Activated CD8-positive, alpha-beta memory T cell treated with anti-CD3 and anti-CD28 coated beads, Interleukin-2, amount 50 U/mL, for 24 hours (primary cell): ENCODE results near the gene IGSF22.

Experiments used
- DNase-seq: peaks from one replicate; pipeline ENCODE4 v3.0.0-alpha.2; 2020; ENCODE audit errors: extremely low read depth

IGSF22 gene

GRCh38 chr11:18726040-18726439 lies at the start of gene IGSF22:
Gene IGSF22, minus strand, starts transcription at chr11:18726188. Its CDS starts 1,952 bp downstream, at chr11:18724236.
- DNase-seq: no peak

- DNase-seq: no peak
Observed at GRCh38 chr11:18774801-18775200, 48.8 kb upstream of the IGSF22 start.

GRCh38 chr11:18773681-18774080 lies 47.7 kb upstream of the IGSF22 start:
- no peak for DNase-seq

- no peak for DNase-seq
Observed at GRCh38 chr11:18773104-18773503, 47.1 kb upstream of the IGSF22 start.

DNA sequence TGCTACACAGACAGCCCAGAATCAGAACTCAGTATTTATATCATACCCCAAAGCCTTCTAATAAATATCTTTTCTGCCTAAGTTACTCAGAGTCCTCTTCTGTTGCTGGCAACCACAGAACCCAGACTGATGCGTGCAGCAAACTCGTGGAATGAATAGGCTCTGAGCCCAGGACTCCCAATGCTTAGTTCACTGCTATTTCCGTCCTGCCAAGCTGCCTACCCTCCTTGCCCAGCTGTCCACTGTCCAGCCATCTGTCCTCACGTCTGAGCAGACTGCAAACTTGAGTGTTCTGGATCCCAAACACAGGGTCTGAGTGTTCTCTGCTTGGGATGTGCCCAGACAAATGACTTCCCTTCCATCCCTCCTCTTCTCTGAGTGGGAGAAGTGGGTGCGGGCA lies 46.2 kb upstream of the IGSF22 start:
- no peak for DNase-seq

GRCh38 chr11:18771266-18772035 lies 45.5 kb upstream of the IGSF22 start:
- DNase-seq: no peak

GRCh38 chr11:18770479-18771125 lies 44.6 kb upstream of the IGSF22 start:
- DNase-seq: no peak

DNA sequence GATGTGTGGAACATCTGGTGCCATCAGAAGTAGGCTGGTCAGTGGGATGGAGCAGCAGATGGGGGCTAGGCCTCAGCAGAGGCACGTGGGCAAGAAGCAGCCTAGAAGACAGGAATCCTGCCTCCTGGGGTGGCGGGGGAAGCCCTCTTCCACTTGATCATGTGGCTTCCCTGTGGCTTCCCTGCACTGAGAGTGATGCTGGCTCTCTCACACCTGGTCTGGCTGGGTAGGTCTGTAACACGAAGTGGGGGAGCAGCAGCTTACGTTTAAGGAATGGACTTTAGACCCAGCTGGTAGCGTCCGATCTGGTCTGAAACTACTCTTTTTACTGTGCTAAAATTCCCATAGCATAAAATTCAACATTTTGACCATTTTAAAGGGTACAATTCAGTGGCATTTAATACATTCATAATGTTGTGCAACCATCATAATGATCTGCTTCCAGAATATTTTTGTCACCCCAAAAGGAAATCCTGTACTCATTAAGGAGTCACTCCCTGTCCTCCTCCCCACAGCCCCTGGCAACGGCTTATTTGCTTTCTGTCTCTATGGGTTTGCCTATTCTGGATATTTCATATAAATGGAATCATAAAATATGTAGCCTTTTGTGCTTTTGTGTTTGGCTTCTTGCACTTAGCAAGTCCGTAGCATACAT lies 43.9 kb upstream of the IGSF22 start:
- no peak for DNase-seq

- no peak for DNase-seq
Observed at GRCh38 chr11:18768978-18769377, 43.0 kb upstream of the IGSF22 start.

GRCh38 chr11:18768472-18768901 lies 42.5 kb upstream of the IGSF22 start:
- DNase-seq: no peak

DNA sequence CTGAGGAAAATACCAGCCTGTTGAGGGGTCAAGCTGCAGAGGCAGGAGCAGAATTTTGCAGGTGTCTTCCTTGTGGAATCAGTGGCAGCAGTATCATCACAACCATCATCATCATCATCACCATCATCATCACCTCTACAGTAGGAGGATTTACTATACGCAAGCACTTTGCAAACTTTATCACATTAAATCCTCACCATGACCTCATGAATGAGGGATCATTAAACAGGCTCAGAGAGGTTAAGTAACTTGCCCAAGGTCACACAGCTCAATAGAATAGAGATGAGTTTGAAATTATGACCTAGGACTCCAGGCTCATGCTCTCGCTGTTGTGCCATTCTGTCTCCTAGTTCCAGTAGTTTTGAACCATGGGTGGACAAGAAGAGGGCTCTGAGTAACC lies 40.0 kb upstream of the IGSF22 start:
- DNase-seq: no peak

- no peak for DNase-seq
Observed at GRCh38 chr11:18765554-18765953, 39.6 kb upstream of the IGSF22 start.

DNA sequence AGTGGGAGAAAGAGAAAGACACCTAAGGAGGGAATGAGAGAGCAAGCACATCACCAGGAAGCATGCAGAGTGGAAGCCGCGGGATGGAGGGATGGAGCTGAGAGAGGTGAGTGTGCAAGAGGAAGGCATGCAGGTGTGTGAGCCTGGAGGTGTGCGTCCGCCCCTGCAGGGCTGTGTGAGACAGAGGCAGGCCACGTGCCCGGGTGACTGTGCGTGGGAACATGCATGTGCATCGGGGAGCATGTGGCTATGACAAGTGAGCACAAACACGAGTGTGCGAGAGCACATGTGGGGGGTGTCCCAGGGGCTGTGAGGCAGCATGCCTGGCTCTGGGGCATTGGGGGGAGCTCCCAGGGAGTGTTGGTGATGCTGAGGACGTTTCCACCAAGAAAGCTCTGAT lies 35.8 kb upstream of the IGSF22 start:
- DNase-seq: no peak

- no peak for DNase-seq
Observed at GRCh38 chr11:18761144-18761543, 35.2 kb upstream of the IGSF22 start.

GRCh38 chr11:18757811-18758210 lies 31.8 kb upstream of the IGSF22 start:
- no peak for DNase-seq

DNA sequence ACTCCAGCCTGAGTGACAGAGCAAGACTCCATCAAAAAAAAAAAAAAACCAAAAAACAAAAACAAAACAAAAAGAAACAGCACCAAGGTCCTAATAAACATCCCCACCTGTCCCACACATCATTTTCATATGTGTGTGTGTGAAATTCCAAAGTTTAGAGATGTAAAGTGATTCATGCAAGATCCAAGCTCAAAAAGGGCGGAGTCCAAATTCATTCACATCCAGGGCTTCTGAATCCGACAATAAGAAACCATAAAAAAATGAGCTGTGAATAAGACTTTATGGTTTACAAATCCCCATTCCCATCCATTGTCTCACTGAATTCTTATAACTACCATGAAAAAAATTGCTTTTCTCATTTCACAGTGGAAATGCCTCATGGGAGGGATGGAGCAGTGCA lies 30.9 kb upstream of the IGSF22 start:
- DNase-seq: no peak

GRCh38 chr11:18754308-18754707 lies 28.3 kb upstream of the IGSF22 start:
- DNase-seq: no peak

DNA sequence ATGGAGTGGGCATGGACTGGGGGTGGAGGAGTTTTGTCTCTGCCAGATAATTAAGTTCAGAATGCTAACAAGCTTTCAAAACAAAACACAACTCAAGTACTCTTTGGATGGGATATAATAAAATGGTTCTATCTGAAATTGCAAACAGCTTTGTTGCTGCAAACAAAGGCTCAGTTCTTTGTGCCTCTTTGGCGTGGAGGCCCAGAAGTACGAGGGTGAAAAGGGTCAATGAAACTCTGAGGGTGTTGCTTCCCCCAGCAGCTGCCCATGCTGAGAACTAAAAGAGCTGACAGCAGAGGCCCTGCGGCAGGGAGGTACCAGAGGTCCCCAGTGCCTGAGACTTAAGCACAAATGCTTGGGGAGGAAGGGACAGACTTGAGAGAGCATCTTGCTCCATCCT lies 26.5 kb upstream of the IGSF22 start:
- DNase-seq: no peak

DNA sequence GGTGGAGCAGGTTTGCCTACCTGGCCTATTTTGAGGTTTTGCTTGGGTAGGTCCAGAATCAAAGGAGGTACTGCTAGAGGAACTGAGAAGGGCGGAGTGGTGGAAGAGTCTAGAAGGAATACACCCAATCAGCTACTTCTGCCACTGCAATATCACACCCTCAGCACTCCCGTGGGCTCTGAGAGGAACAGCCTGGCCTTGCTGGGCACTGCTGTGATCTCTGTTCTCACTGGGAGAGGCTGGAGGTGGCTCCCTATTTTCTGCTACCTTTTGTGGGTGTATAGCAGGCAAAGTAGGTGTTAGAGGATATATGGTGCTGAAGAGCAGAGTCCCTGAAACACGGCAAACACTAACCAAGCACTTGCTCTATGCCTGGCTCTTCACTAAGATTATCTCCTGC lies 25.0 kb upstream of the IGSF22 start:
- DNase-seq: no peak

GRCh38 chr11:18749681-18750319 lies 23.8 kb upstream of the IGSF22 start:
- no peak for DNase-seq

GRCh38 chr11:18748766-18749365 lies 22.9 kb upstream of the IGSF22 start:
- no peak for DNase-seq

GRCh38 chr11:18745251-18745650 lies 19.3 kb upstream of the IGSF22 start:
- DNase-seq: no peak
